ENCODE results near the gene COX4I1. TPM values are rescaled to one million over a fixed set of nuclear protein-coding genes. Genes with fewer than 3 reads are reported as not detected.

COX4I1 gene
- total RNA-seq, 1 donor from 2014 or later, result 459 TPM

DNA sequence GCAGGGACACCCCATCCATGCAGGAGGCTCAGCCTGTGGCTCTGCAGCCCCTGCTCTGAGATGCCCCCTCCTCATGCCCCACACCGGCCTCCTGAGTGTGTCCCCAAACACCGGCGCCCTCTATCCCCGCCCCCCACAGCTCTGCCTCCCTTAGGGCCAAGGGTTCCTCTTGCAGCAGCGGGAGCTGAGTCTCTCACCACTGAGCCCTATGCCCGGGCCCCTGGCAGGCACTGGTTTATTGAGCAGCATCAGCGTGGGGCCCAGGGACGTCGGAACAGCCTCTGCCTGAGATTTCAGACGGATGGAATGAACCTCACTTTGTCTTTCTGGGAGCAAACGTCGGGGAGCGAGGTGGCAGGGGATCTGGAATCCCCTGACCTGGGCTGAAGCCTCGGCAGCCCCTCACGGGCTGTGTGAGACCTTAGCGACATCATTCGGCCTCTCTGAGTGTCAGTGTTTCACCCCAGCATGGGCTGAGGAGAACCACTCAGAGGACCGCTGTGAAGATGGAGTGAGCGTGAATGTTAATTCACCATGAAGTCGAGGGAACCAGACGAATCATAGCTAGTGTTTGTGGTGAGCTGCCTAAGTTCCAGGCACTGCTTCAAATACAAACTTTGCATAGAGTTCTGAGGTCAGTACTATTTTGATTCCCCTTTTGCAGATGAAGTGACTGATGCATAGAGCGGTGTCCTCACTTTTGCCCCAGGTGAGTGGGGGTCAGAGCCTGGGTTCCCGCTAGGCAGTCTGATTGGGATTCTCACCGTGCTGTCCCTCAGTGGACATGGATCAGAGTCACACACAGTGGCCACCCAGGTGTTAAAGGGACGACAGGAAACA is 43.3 kb upstream of the COX4I1 start:
- no peak overlapping the region for H3K27ac Mint-ChIP-seq (ENCODE audit: unreplicated experiment)
- Histone ChIP-seq H3K4me1 (ENCODE audit: insufficient read depth, low read length) (peaks cover 31% of the 10 kb centered on the region), H3K4me3 (ENCODE audit: insufficient read depth, low read depth, low read length) (no peak overlapping the region), H4K20me1 (ENCODE audit: insufficient read depth, low read length) (no peaks in the 10 kb centered on the region), H2AFZ (ENCODE audit: low read depth, low read length) (no peak overlapping the region), H3K79me2 (ENCODE audit: insufficient read depth, low read length) (no peaks in the 10 kb centered on the region), H3K9ac (ENCODE audit: low read length) (no peak overlapping the region), H3K27ac (ENCODE audit: low read depth, low read length) (no peak overlapping the region), H3K9me3 (ENCODE audit: insufficient read depth, low read depth, low read length) (no peaks in the 10 kb centered on the region), H3K4me2 (ENCODE audit: low read length) (no peak overlapping the region), H3K36me3 (ENCODE audit: insufficient read depth, low read length) (no peaks in the 10 kb centered on the region), H3K27me3 (ENCODE audit: insufficient read depth, low read length) (peaks cover 1% of the 10 kb centered on the region)
- H3K9me3 Mint-ChIP-seq (ENCODE audit: unreplicated experiment), result no peaks in the 10 kb centered on the region
- peaks cover 19% of the 10 kb centered on the region for H3K4me1 Mint-ChIP-seq (ENCODE audit: low read depth, unreplicated experiment)
- H3K4me3 Mint-ChIP-seq (ENCODE audit: unreplicated experiment), result no peak overlapping the region
- FAIRE-seq, result no peak
- peaks cover 26% of the 10 kb centered on the region for H3K27me3 Mint-ChIP-seq (ENCODE audit: low read depth, unreplicated experiment)
- peak; percentile 45 for DNase-seq (ENCODE audit: low read depth)
- no peaks in the 10 kb centered on the region for H3K36me3 Mint-ChIP-seq (ENCODE audit: low read depth, unreplicated experiment)
- TF ChIP-seq EZH2 (IDR thresholded peaks at IDR 0.05; ENCODE audit: insufficient read depth, low read length), result no peak
- TF ChIP-seq, protein P1, sequence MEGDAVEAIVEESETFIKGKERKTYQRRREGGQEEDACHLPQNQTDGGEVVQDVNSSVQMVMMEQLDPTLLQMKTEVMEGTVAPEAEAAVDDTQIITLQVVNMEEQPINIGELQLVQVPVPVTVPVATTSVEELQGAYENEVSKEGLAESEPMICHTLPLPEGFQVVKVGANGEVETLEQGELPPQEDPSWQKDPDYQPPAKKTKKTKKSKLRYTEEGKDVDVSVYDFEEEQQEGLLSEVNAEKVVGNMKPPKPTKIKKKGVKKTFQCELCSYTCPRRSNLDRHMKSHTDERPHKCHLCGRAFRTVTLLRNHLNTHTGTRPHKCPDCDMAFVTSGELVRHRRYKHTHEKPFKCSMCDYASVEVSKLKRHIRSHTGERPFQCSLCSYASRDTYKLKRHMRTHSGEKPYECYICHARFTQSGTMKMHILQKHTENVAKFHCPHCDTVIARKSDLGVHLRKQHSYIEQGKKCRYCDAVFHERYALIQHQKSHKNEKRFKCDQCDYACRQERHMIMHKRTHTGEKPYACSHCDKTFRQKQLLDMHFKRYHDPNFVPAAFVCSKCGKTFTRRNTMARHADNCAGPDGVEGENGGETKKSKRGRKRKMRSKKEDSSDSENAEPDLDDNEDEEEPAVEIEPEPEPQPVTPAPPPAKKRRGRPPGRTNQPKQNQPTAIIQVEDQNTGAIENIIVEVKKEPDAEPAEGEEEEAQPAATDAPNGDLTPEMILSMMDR (IDR thresholded peaks at IDR 0.05; ENCODE audit: insufficient read depth, low read depth, low read length), result no peak

DNA sequence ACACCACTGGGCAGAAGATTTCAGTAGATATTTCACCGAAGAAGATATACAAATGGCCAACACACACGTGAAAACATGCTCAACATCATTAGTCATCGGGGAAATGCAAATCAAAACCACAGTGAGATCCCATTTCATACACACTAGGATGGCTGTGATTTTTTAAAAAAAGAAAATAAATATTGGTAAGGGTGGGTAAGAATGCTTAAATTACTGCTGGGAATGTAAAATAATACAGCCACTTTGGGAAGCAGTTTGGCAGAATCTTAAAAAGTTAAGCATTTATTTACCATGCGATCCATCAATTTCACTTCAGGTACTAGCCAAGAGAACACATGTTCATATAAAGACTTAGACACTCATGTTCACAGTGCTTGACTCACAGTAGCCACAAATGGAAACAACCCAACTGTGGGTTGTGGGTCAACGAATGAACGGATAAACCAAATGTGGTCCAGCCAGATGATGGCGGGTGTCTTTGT is 42.1 kb upstream of the COX4I1 start:
- TF ChIP-seq, protein P1 (IDR thresholded peaks at IDR 0.05; ENCODE audit: insufficient read depth, low read depth, low read length), result no peak
- no peak for TF ChIP-seq EZH2 (IDR thresholded peaks at IDR 0.05; ENCODE audit: insufficient read depth, low read length)
- Histone ChIP-seq H3K9me3 (ENCODE audit: insufficient read depth, low read depth, low read length) (no peaks in the 10 kb centered on the region), H3K27me3 (ENCODE audit: insufficient read depth, low read length) (peaks cover 5% of the 10 kb centered on the region), H3K27ac (ENCODE audit: low read depth, low read length) (peak overlapping the region; percentile 2), H2AFZ (ENCODE audit: low read depth, low read length) (no peak overlapping the region), H3K4me2 (ENCODE audit: low read length) (peak overlapping the region; percentile 12), H4K20me1 (ENCODE audit: insufficient read depth, low read length) (no peaks in the 10 kb centered on the region), H3K4me1 (ENCODE audit: insufficient read depth, low read length) (peaks cover 18% of the 10 kb centered on the region), H3K4me3 (ENCODE audit: insufficient read depth, low read depth, low read length) (no peak overlapping the region), H3K9ac (ENCODE audit: low read length) (no peak overlapping the region), H3K79me2 (ENCODE audit: insufficient read depth, low read length) (no peaks in the 10 kb centered on the region), H3K36me3 (ENCODE audit: insufficient read depth, low read length) (no peaks in the 10 kb centered on the region)
- no peak for FAIRE-seq
- H3K9me3 Mint-ChIP-seq (ENCODE audit: unreplicated experiment), result no peaks in the 10 kb centered on the region
- no peak overlapping the region for H3K4me3 Mint-ChIP-seq (ENCODE audit: unreplicated experiment)
- no peaks in the 10 kb centered on the region for H3K36me3 Mint-ChIP-seq (ENCODE audit: low read depth, unreplicated experiment)
- H3K27ac Mint-ChIP-seq (ENCODE audit: unreplicated experiment), result no peak overlapping the region
- H3K4me1 Mint-ChIP-seq (ENCODE audit: low read depth, unreplicated experiment), result peaks cover 18% of the 10 kb centered on the region
- DNase-seq (ENCODE audit: low read depth), result peak; percentile 88
- peaks cover 29% of the 10 kb centered on the region for H3K27me3 Mint-ChIP-seq (ENCODE audit: low read depth, unreplicated experiment)

DNA sequence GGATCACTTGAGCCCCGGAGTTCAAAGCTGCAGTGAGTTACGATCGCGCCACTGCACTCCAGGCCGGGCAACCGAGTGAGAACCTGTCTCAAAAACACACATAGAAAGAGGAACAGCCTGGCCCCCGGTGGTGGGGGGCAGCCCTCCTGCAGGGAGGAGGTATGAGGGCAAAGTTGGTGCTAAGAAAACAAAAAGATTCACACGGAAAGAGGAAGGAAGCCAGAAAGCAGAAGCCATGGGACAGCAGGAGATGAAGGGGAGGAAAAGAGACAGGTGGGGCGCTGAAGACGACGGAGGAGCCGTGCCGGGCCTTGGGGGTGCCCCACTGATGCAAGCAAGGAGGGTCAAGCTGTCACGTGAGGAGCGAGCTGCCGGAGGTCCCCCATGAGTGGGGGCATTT is 40.4 kb upstream of the COX4I1 start:
- H3K79me2 ChIP-seq (ENCODE audit: insufficient read depth, low read length), result no peaks in the 10 kb centered on the region
- H3K9me3 ChIP-seq (ENCODE audit: insufficient read depth, low read depth, low read length), result no peaks in the 10 kb centered on the region
- Mint-ChIP-seq H3K4me3 (ENCODE audit: unreplicated experiment) (no peak overlapping the region), H3K27me3 (ENCODE audit: low read depth, unreplicated experiment) (peaks cover 36% of the 10 kb centered on the region), H3K4me1 (ENCODE audit: low read depth, unreplicated experiment) (peaks cover 11% of the 10 kb centered on the region), H3K9me3 (ENCODE audit: unreplicated experiment) (no peaks in the 10 kb centered on the region), H3K27ac (ENCODE audit: unreplicated experiment) (no peak overlapping the region), H3K36me3 (ENCODE audit: low read depth, unreplicated experiment) (peaks cover 3% of the 10 kb centered on the region)
- H3K9ac ChIP-seq (ENCODE audit: low read length), result no peak overlapping the region
- no peak overlapping the region for H3K27ac ChIP-seq (ENCODE audit: low read depth, low read length)
- H3K36me3 ChIP-seq (ENCODE audit: insufficient read depth, low read length), result no peaks in the 10 kb centered on the region
- no peaks in the 10 kb centered on the region for H4K20me1 ChIP-seq (ENCODE audit: insufficient read depth, low read length)
- no peak for DNase-seq (ENCODE audit: low read depth)
- FAIRE-seq, result no peak
- H3K27me3 ChIP-seq (ENCODE audit: insufficient read depth, low read length), result peaks cover 5% of the 10 kb centered on the region
- peaks cover 7% of the 10 kb centered on the region for H3K4me1 ChIP-seq (ENCODE audit: insufficient read depth, low read length)
- TF ChIP-seq EZH2 (IDR thresholded peaks at IDR 0.05; ENCODE audit: insufficient read depth, low read length), result no peak
- TF ChIP-seq, protein P1 (IDR thresholded peaks at IDR 0.05; ENCODE audit: insufficient read depth, low read depth, low read length), result no peak
- H3K4me3 ChIP-seq (ENCODE audit: insufficient read depth, low read depth, low read length), result no peak overlapping the region
- no peak overlapping the region for H3K4me2 ChIP-seq (ENCODE audit: low read length)
- no peak overlapping the region for H2AFZ ChIP-seq (ENCODE audit: low read depth, low read length)

Measured in astrocyte (in vitro differentiated cells and primary cell).